Liver (tissue), 9 donors: Measurements from ENCODE around the gene MRPL49. TPM values are rescaled to one million over a fixed set of nuclear protein-coding genes. Genes with fewer than 3 reads are reported as not detected.

Experiments used
- DNase-seq: peaks from one replicate; pipeline ENCODE4 v3.0.0-alpha.2; 2017; ENCODE audit warnings: low spot score
- H3K27ac ChIP-seq, 2 donors: one replicate each; pipeline ENCODE4 v1.7.0; 2013; ENCODE audit warnings: inconsistent platforms in 2 of 2, low read length in 2 of 2, control low read depth in 1 of 2, low read depth in 1 of 2, mild to moderate bottlenecking in 1 of 2
- H3K27me3 ChIP-seq, 4 donors: one replicate each; pipeline versions ENCODE4 v1.6.1 to v1.7.0; 2013; ENCODE audit warnings: low read length in 3 of 4, inconsistent platforms in 1 of 4, mild to moderate bottlenecking in 1 of 4, moderate library complexity in 1 of 4; ENCODE audit not compliant: control insufficient read depth in 4 of 4, insufficient read depth in 4 of 4
- H3K36me3 ChIP-seq, 4 donors: one replicate each; pipeline versions ENCODE4 v1.6.1 to v1.7.0; 2013; ENCODE audit warnings: low read length in 3 of 4, mild to moderate bottlenecking in 3 of 4, low read depth in 1 of 4, moderate library complexity in 1 of 4; ENCODE audit not compliant: control insufficient read depth in 4 of 4, insufficient read depth in 3 of 4
- H3K4me1 ChIP-seq, 4 donors: one replicate each; pipeline versions ENCODE4 v1.6.1 to v1.7.0; 2013; ENCODE audit warnings: low read length in 3 of 4, mild to moderate bottlenecking in 3 of 4, moderate library complexity in 1 of 4; ENCODE audit not compliant: control insufficient read depth in 4 of 4, insufficient read depth in 4 of 4
- H3K4me3 ChIP-seq, 3 donors: one replicate each; pipeline versions ENCODE4 v1.6.1 to v1.7.0; 2013; ENCODE audit warnings: low read length in 3 of 3, control low read depth in 1 of 3, low read depth in 1 of 3, mild to moderate bottlenecking in 1 of 3
- H3K9ac ChIP-seq, 2 donors: one replicate each; pipeline ENCODE4 v1.7.0; 2013; ENCODE audit warnings: low read length in 2 of 2, mild to moderate bottlenecking in 2 of 2, moderate library complexity in 2 of 2, control low read depth in 1 of 2, low read depth in 1 of 2
- H3K9me3 ChIP-seq, 4 donors: one replicate each; pipeline versions ENCODE4 v1.6.1 to v1.7.0; 2013; ENCODE audit warnings: low read length in 3 of 4; ENCODE audit not compliant: control insufficient read depth in 4 of 4
- ATF3 ChIP-seq: IDR thresholded peaks from 2 replicates; pipeline ENCODE4 v1.6.1; 2016; ENCODE audit warnings: antibody characterized with exemption
- EGR1 ChIP-seq, 2 donors: IDR thresholded peaks; 2 replicates each; pipeline ENCODE4 v1.6.1; 2016 to 2018; ENCODE audit warnings: antibody characterized with exemption in 2 of 2, low read depth in 2 of 2
- FOXA1 ChIP-seq: IDR thresholded peaks from 2 replicates; pipeline ENCODE4 v1.6.1; 2016; ENCODE audit warnings: antibody characterized with exemption
- FOXA2 ChIP-seq: IDR thresholded peaks from 2 replicates; pipeline ENCODE4 v1.6.1; 2016; ENCODE audit warnings: antibody characterized with exemption
- GABPA ChIP-seq, 2 donors: IDR thresholded peaks in 1 of 2; conservative IDR thresholded peaks in 1 of 2; 2 replicates each; pipeline ENCODE4 v1.6.1; 2016; ENCODE audit warnings: antibody characterized with exemption in 2 of 2, mild to moderate bottlenecking in 1 of 2, moderate library complexity in 1 of 2
- HNF4A ChIP-seq, 2 donors: conservative IDR thresholded peaks; 2 replicates each; pipeline ENCODE4 v1.6.1; 2016; ENCODE audit warnings: antibody characterized with exemption in 2 of 2, mild to moderate bottlenecking in 2 of 2
- HNF4G ChIP-seq: IDR thresholded peaks from 2 replicates; pipeline ENCODE4 v1.6.1; 2016; ENCODE audit warnings: antibody characterized with exemption
- JUND ChIP-seq, 2 donors: IDR thresholded peaks; 2 replicates each; pipeline ENCODE4 v1.6.1; 2016; ENCODE audit warnings: antibody characterized with exemption in 2 of 2
- NR2F2 ChIP-seq: IDR thresholded peaks from 2 replicates; pipeline ENCODE4 v1.6.1; 2016; ENCODE audit warnings: antibody characterized with exemption
- RAD21 ChIP-seq, 2 donors: IDR thresholded peaks; 2 replicates each; pipeline ENCODE4 v1.6.1; 2016; ENCODE audit warnings: antibody characterized with exemption in 2 of 2, mild to moderate bottlenecking in 2 of 2
- RXRA ChIP-seq, 2 donors: IDR thresholded peaks; 2 replicates each; pipeline ENCODE4 v1.6.1; 2017 to 2018; ENCODE audit warnings: antibody characterized with exemption in 2 of 2, mild to moderate bottlenecking in 1 of 2
- TAF1 ChIP-seq: conservative IDR thresholded peaks from 2 replicates; pipeline ENCODE4 v1.6.1; 2016; ENCODE audit warnings: antibody characterized with exemption, mild to moderate bottlenecking
- YY1 ChIP-seq: IDR thresholded peaks from 2 replicates; pipeline ENCODE4 v1.6.1; 2016; ENCODE audit warnings: antibody characterized with exemption, mild to moderate bottlenecking
- WGBS: extraction: QIAGEN DNeasy Blood & Tissue Kit; methylation state at CpG from one replicate; pipeline ENCODE4 v1.1.7; 2013; 5-methylcytosine and 5-hydroxymethylcytosine counted together
- polyA plus RNA-seq, 2 donors: library from polyadenylated mRNA; stranded (reverse) in 1 of 2; unstranded in 1 of 2; fragments of 200-250 nt in 1 of 2; fragments of >200 nt in 1 of 2; fragmentation: Nextera tagmentation in 1 of 2; extraction: Ambion mirVana in 1 of 2; gene quantifications; one replicate each; pipeline versions ENCODE4 v1.2.1 to v1.2.3, GENCODE V29; 2013 to 2015
- total RNA-seq, 2 donors: library from RNA; depleted of rRNA; stranded (reverse); fragments of >200 nt; gene quantifications; one replicate each; pipeline ENCODE4 v1.2.3, GENCODE V29; 2014
- TF ChIP-seq, protein P1 (sequence below): IDR thresholded peaks from 2 replicates; pipeline ENCODE4 v1.6.1; 2016; ENCODE audit warnings: antibody characterized with exemption
- TF ChIP-seq, protein P2 (sequence below): IDR thresholded peaks from 2 replicates; pipeline ENCODE4 v1.6.1; 2016; ENCODE audit warnings: antibody characterized with exemption, mild to moderate bottlenecking
- TF ChIP-seq, protein P3 (sequence below): fragments of 150-350 bp; IDR thresholded peaks from 2 replicates; pipeline ENCODE4 v1.5.1; 2017; ENCODE audit warnings: improper control_type of control experiment, low read depth, low read length; ENCODE audit not compliant: missing input control
- donor health status: healthy.
- donor health status: healthy.
- donor health status: healthy.
- donor health status: healthy.
- donor health status: healthy.

The MRPL49 gene
- total and polyA plus RNA-seq, 4 donors = 31.1 to 47.2 (median 35.4) TPM

DNA sequence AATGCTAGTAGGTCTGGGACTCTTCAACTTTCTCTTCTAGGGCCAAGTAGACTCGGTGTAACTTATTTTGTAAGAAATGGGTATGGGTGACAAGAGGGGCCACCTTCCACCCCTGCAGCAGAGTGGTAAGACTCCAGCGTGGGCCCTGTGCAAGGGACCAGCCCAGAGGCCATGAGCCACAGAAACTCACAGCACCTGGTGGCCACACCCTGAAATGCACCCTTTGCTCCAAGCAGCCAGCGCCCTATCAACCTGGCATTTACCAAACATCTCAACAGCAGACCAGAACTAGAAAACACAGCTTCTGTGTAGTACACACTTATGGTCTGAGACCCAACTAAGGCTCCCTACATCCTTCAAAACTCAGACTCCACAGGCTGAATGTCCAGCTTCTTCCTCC is 44.0 kb upstream of the MRPL49 start:
- H3K4me1 ChIP-seq = peaks cover 0 to under 1% (median under 1%) of the 10 kb centered on the region in 4 donors
- no peak overlapping the region for H3K4me3 ChIP-seq
- H3K9ac ChIP-seq = no peak overlapping the region
- H3K9me3 ChIP-seq = no peaks in the 10 kb centered on the region
- DNase-seq = peak; percentile 64
- no peaks in the 10 kb centered on the region for H3K27me3 ChIP-seq
- WGBS = 51% methylated on average over 3 of the region's 3 CpGs
- no peak overlapping the region for H3K27ac ChIP-seq
- TF ChIP-seq HNF4A (conservative IDR thresholded peaks at IDR 0.05) (no peak), EGR1 (IDR thresholded peaks at IDR 0.05; ENCODE audit: low read depth in 2 of 2) (no peak), GABPA (IDR thresholded peaks at IDR 0.05 in 1 of 2, conservative IDR thresholded peaks at IDR 0.05 in 1 of 2) (no peak), FOXA1 (no peak), RXRA (IDR thresholded peaks at IDR 0.05) (no peak), YY1 (no peak), NR2F2 (no peak), TAF1 (no peak), HNF4G (no peak), ATF3 (no peak), RAD21 (IDR thresholded peaks at IDR 0.05) (peak; percentile 70 to 86), FOXA2 (no peak)
- TF ChIP-seq, protein P1, sequence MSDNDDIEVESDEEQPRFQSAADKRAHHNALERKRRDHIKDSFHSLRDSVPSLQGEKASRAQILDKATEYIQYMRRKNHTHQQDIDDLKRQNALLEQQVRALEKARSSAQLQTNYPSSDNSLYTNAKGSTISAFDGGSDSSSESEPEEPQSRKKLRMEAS = no peak
- TF ChIP-seq, protein P2, sequence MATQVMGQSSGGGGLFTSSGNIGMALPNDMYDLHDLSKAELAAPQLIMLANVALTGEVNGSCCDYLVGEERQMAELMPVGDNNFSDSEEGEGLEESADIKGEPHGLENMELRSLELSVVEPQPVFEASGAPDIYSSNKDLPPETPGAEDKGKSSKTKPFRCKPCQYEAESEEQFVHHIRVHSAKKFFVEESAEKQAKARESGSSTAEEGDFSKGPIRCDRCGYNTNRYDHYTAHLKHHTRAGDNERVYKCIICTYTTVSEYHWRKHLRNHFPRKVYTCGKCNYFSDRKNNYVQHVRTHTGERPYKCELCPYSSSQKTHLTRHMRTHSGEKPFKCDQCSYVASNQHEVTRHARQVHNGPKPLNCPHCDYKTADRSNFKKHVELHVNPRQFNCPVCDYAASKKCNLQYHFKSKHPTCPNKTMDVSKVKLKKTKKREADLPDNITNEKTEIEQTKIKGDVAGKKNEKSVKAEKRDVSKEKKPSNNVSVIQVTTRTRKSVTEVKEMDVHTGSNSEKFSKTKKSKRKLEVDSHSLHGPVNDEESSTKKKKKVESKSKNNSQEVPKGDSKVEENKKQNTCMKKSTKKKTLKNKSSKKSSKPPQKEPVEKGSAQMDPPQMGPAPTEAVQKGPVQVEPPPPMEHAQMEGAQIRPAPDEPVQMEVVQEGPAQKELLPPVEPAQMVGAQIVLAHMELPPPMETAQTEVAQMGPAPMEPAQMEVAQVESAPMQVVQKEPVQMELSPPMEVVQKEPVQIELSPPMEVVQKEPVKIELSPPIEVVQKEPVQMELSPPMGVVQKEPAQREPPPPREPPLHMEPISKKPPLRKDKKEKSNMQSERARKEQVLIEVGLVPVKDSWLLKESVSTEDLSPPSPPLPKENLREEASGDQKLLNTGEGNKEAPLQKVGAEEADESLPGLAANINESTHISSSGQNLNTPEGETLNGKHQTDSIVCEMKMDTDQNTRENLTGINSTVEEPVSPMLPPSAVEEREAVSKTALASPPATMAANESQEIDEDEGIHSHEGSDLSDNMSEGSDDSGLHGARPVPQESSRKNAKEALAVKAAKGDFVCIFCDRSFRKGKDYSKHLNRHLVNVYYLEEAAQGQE = no peak
- TF ChIP-seq, protein P3, sequence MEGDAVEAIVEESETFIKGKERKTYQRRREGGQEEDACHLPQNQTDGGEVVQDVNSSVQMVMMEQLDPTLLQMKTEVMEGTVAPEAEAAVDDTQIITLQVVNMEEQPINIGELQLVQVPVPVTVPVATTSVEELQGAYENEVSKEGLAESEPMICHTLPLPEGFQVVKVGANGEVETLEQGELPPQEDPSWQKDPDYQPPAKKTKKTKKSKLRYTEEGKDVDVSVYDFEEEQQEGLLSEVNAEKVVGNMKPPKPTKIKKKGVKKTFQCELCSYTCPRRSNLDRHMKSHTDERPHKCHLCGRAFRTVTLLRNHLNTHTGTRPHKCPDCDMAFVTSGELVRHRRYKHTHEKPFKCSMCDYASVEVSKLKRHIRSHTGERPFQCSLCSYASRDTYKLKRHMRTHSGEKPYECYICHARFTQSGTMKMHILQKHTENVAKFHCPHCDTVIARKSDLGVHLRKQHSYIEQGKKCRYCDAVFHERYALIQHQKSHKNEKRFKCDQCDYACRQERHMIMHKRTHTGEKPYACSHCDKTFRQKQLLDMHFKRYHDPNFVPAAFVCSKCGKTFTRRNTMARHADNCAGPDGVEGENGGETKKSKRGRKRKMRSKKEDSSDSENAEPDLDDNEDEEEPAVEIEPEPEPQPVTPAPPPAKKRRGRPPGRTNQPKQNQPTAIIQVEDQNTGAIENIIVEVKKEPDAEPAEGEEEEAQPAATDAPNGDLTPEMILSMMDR = peak; percentile 77
- no peaks in the 10 kb centered on the region for H3K36me3 ChIP-seq

DNA sequence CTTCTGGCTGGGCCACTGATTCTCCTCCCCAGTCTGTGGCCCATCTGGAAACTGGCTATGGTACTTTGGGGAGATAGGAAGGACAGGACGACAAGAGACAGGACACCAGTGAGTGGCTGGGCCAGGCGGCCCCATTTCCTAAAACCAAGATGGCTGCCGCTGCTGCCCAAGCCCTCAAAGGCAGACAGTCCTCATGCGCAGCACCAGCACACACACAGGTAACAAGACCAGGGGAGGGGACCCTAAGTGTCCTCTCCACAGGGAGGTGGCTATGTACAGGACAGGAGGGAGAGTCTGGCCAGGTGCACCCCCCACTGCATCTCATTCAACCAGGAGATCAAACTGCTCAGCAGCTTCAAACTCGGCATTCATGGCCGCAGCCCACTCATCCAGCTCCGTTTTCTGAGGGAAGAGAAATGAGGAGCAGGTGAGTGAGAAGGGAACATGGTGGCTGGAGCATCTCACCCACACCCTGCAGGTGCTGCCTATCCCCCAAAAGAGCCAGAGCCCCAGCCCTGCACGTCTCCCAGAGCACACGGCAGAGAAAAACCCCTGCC is 43.3 kb upstream of the MRPL49 start:
- no peaks in the 10 kb centered on the region for H3K36me3 ChIP-seq
- H3K9me3 ChIP-seq = no peaks in the 10 kb centered on the region
- no peak for DNase-seq
- 93% methylated on average over 9 of the region's 9 CpGs for WGBS
- no peak overlapping the region for H3K9ac ChIP-seq
- H3K4me3 ChIP-seq = no peak overlapping the region
- H3K27ac ChIP-seq = no peak overlapping the region
- H3K27me3 ChIP-seq = no peaks in the 10 kb centered on the region
- peaks cover 4 to 8% (median 6%) of the 10 kb centered on the region in 4 donors for H3K4me1 ChIP-seq
- TF ChIP-seq EGR1 (IDR thresholded peaks at IDR 0.05; ENCODE audit: low read depth in 2 of 2) = no peak
- no peak for TF ChIP-seq GABPA (IDR thresholded peaks at IDR 0.05 in 1 of 2, conservative IDR thresholded peaks at IDR 0.05 in 1 of 2)
- no peak for TF ChIP-seq RXRA (IDR thresholded peaks at IDR 0.05)
- TF ChIP-seq, protein P1 = no peak
- TF ChIP-seq RAD21 (IDR thresholded peaks at IDR 0.05) = no peak
- TF ChIP-seq, protein P2 = no peak
- no peak for TF ChIP-seq NR2F2
- no peak for TF ChIP-seq HNF4G
- TF ChIP-seq, protein P3 = no peak
- TF ChIP-seq ATF3 = no peak
- TF ChIP-seq JUND (IDR thresholded peaks at IDR 0.05) = no peak
- no peak for TF ChIP-seq HNF4A (conservative IDR thresholded peaks at IDR 0.05)
- no peak for TF ChIP-seq YY1
